Gastroesophageal sphincter (tissue), 3 donors: ENCODE data around the gene SCARB1.
A peak's percentile ranks its signal among the peaks of the same experiment; 100 is the strongest.

Experiments
- CTCF ChIP-seq, 4 experiments: fragments of 200-600 bp in 2 of 4; fragments of 450-650 bp in 2 of 4; sonication (generic) in 1 of 4; IDR thresholded peaks; one replicate each; pipeline ENCODE4 v1.5.1; 2017 to 2019; ENCODE audit warnings: antibody characterized with exemption in 4 of 4, mild to moderate bottlenecking in 2 of 4, moderate library complexity in 2 of 4
- EP300 ChIP-seq: sonication (generic); formaldehyde crosslinking; IDR thresholded peaks from one replicate; pipeline ENCODE4 v1.6.1; 2017; ENCODE audit warnings: antibody characterized with exemption, mild to moderate bottlenecking
- POLR2A ChIP-seq, 2 donors: fragments of 450-650 bp; IDR thresholded peaks; one replicate each; pipeline ENCODE4 v1.6.1; 2017; ENCODE audit warnings: antibody characterized with exemption in 2 of 2, mild to moderate bottlenecking in 2 of 2, moderate library complexity in 1 of 2

GRCh38 chr12:124740691-124741137 is 123.0 kb downstream of the SCARB1 start:
- TF ChIP-seq CTCF (IDR thresholded peaks at IDR 0.05) (peak in 3 of 4 experiments; percentile 7 to 47 (median 37)), POLR2A (IDR thresholded peaks at IDR 0.05) (no peak), EP300 (no peak)
